UCSD-AML1 (cell line): ENCODE data around the gene GALNT11.
"Not testable (repeated sequence)": the region's sequence is repeated elsewhere in the genome, so short reads cannot be mapped to it uniquely, and the experiment has no call there.

Experiments used
- DNase-seq: peaks from one replicate; lab custom pipeline; 2025; ENCODE audit not compliant: unreplicated experiment; lab: John Stamatoyannopoulos, UW

Gene GALNT11

GRCh38 chr7:152027491-152028365 is 2.3 kb downstream of the GALNT11 start:
- not testable (repeated sequence) for DNase-seq

GRCh38 chr7:152030059-152030458 is 4.6 kb downstream of the GALNT11 start:
- not testable (repeated sequence) for DNase-seq

- not testable (repeated sequence) for DNase-seq
These were observed 5.2 kb downstream of the GALNT11 start for GRCh38 chr7:152030639-152031038.

GRCh38 chr7:152035817-152036216 is 10.3 kb downstream of the GALNT11 start:
- no peak for DNase-seq

GRCh38 chr7:152038410-152038809 is 12.9 kb downstream of the GALNT11 start:
- not testable (repeated sequence) for DNase-seq

GRCh38 chr7:152043086-152043485 is 17.6 kb downstream of the GALNT11 start:
- DNase-seq, result not testable (repeated sequence)

- DNase-seq, result not testable (repeated sequence)
These were observed 19.4 kb downstream of the GALNT11 start for GRCh38 chr7:152044909-152045308.

- DNase-seq, result no peak
These were observed 21.1 kb downstream of the GALNT11 start for GRCh38 chr7:152046531-152046930.

- no peak for DNase-seq
These were observed 22.6 kb downstream of the GALNT11 start for GRCh38 chr7:152048051-152048450.

GRCh38 chr7:152050547-152050971 is 25.1 kb downstream of the GALNT11 start:
- no peak for DNase-seq

- no peak for DNase-seq
These were observed 26.5 kb downstream of the GALNT11 start for GRCh38 chr7:152051968-152052367.

GRCh38 chr7:152052771-152053170 is 27.3 kb downstream of the GALNT11 start:
- DNase-seq, result no peak

- DNase-seq, result no peak
These were observed 29.1 kb downstream of the GALNT11 start for GRCh38 chr7:152054367-152055230.

GRCh38 chr7:152056621-152057274 is 31.3 kb downstream of the GALNT11 start:
- no peak for DNase-seq

- no peak for DNase-seq
These were observed 33.8 kb downstream of the GALNT11 start for GRCh38 chr7:152059311-152059710.

GRCh38 chr7:152061086-152061485 is 35.6 kb downstream of the GALNT11 start:
- DNase-seq, result not testable (repeated sequence)

- not testable (repeated sequence) for DNase-seq
These were observed 37.7 kb downstream of the GALNT11 start for GRCh38 chr7:152063192-152063591.

GRCh38 chr7:152063821-152064220 is 38.3 kb downstream of the GALNT11 start:
- DNase-seq, result not testable (repeated sequence)

- DNase-seq, result not testable (repeated sequence)
These were observed 40.4 kb downstream of the GALNT11 start for GRCh38 chr7:152065800-152066344.

GRCh38 chr7:152072421-152072820 is 46.9 kb downstream of the GALNT11 start:
- no peak for DNase-seq

GRCh38 chr7:152073352-152073751 is 47.9 kb downstream of the GALNT11 start:
- no peak for DNase-seq
